GM23248 (cell line): ENCODE measurements around the gene VSX1. TPM values are rescaled to one million over a fixed set of nuclear protein-coding genes. Genes with fewer than 3 reads are reported as not detected.

Experiments
- DNase-seq: peaks from one replicate; pipeline ENCODE4 v3.0.0-alpha.2; 2015
- H2AFZ ChIP-seq: fragments of 200-600 bp; sonication (generic); 2 replicates; pipeline ENCODE4 v1.6.1; 2016; ENCODE audit warnings: antibody characterized with exemption
- H3F3A ChIP-seq: fragments of 200-600 bp; sonication (generic); 2 replicates; pipeline ENCODE4 v1.6.1; 2016; ENCODE audit warnings: mild to moderate bottlenecking, antibody characterized with exemption, mixed run types; ENCODE audit not compliant: insufficient read depth
- H3K27ac ChIP-seq: fragments of 200-600 bp; sonication (generic); 2 replicates; pipeline ENCODE4 v1.5.1; 2016; ENCODE audit warnings: mild to moderate bottlenecking
- H3K27me3 ChIP-seq: fragments of 200-600 bp; sonication (generic); replicated peaks from 2 replicates; pipeline ENCODE4 v1.6.1; 2016; ENCODE audit warnings: mild to moderate bottlenecking; ENCODE audit not compliant: insufficient read depth
- H3K36me3 ChIP-seq: fragments of 200-600 bp; sonication (generic); 2 replicates; pipeline ENCODE4 v1.6.1; 2016; ENCODE audit warnings: low read depth, mild to moderate bottlenecking
- H3K4me1 ChIP-seq: fragments of 200-600 bp; sonication (generic); 2 replicates; pipeline ENCODE4 v1.6.1; 2016; ENCODE audit warnings: mild to moderate bottlenecking; ENCODE audit not compliant: insufficient read depth
- H3K4me2 ChIP-seq: fragments of 200-600 bp; sonication (generic); one replicate; pipeline ENCODE4 v1.6.1; 2016; ENCODE audit warnings: mild to moderate bottlenecking; ENCODE audit not compliant: unreplicated experiment
- H3K4me3 ChIP-seq: fragments of 200-600 bp; sonication (generic); 2 replicates; pipeline ENCODE4 v1.5.1; 2016; ENCODE audit warnings: mild to moderate bottlenecking
- H3K79me2 ChIP-seq: fragments of 200-600 bp; sonication (generic); 2 replicates; pipeline ENCODE4 v1.6.1; 2016; ENCODE audit warnings: mild to moderate bottlenecking; ENCODE audit not compliant: insufficient read depth
- H3K9ac ChIP-seq: fragments of 200-600 bp; sonication (generic); 2 replicates; pipeline ENCODE4 v1.6.1; 2016; ENCODE audit warnings: mild to moderate bottlenecking
- H3K9me2 ChIP-seq: fragments of 200-600 bp; sonication (generic); 2 replicates; pipeline ENCODE4 v1.6.1; 2016; ENCODE audit warnings: mixed run types, mild to moderate bottlenecking, moderate library complexity; ENCODE audit not compliant: insufficient read depth
- H3K9me3 ChIP-seq: fragments of 200-600 bp; sonication (generic); one replicate; pipeline ENCODE4 v1.6.1; 2017; ENCODE audit warnings: low read depth
- H4K20me1 ChIP-seq: fragments of 200-600 bp; sonication (generic); 2 replicates; pipeline ENCODE4 v1.6.0; 2016; ENCODE audit not compliant: insufficient read depth
- EZH2 ChIP-seq: fragments of 200-600 bp; sonication (generic); IDR thresholded peaks from 2 replicates; pipeline ENCODE4 v1.6.1; 2018; ENCODE audit warnings: antibody characterized with exemption, mild to moderate bottlenecking; ENCODE audit not compliant: insufficient read depth, poor library complexity, severe bottlenecking
- EZH2phosphoT487 ChIP-seq: fragments of 200-600 bp; sonication (generic); IDR thresholded peaks from 2 replicates; pipeline ENCODE4 v1.6.1; 2018; ENCODE audit warnings: antibody characterized with exemption, moderate library complexity, mild to moderate bottlenecking, low read depth; ENCODE audit not compliant: insufficient read depth
- WGBS, 2 experiments: methylation state at CpG; one replicate each; pipeline ENCODE4 v1.1.6; 2015 to 2017; ENCODE audit warnings: low lambda C conversion rate in 2 of 2, low coverage in 1 of 2; ENCODE audit errors: missing lambda C conversion rate in 2 of 2; 5-methylcytosine and 5-hydroxymethylcytosine counted together
- in situ Hi-C: fragments of 300-500 bp; cut with MboI; formaldehyde crosslinking; loops from 2 replicates; pipeline ENCODE4 v1.15.0; 2020
- polyA plus RNA-seq: library from polyadenylated mRNA; unstranded; fragments of >200 nt; fragmentation: Nextera tagmentation; extraction: Ambion mirVana; gene quantifications from 2 replicates; pipeline ENCODE4 v1.2.1, GENCODE V29; 2016
- total RNA-seq: library from RNA; depleted of rRNA; stranded (reverse); fragments of >200 nt; shearing (Covaris generic); gene quantifications from 2 replicates; pipeline ENCODE4 v1.2.3, GENCODE V29; 2014

The VSX1 gene
- total and polyA plus RNA-seq, 2 experiments from 2014 or later: not detected

DNA sequence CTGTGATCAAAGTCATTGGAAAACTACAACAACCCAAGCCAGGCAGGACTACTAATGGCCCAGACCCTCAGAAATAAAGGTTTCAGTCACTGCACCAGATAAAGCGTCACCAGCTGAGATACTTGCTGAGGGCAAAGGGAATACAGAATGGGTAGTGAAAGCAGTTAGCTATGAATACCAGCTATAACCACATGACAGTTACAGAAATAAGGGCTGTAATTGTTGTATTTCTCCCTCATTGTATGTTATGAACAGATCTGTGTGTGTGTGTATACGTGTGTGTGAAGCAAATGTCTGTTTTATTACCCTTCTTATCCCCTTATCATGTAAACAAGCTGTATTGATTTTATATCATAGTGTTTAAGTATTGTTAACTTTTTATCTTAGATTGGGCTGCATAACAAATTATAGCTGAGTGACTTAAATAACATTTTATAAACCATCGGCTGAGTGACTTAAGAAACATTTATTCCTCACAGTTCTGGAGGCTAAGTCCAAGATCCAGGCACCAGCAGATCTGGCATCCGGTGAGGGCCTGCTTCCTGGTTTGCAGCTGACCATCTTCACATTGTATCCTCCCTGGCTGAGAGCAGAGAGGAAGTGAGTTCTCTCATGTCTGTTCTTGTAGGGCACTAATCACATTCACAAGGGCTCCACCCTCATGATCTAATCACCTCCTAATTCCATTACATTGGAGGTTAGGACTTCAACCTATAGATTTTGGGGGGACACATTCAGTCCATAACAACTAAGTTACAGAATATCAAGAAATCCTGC lies 46.0 kb upstream of the VSX1 start:
- no peak for DNase-seq
- TF ChIP-seq EZH2phosphoT487: no peak
- TF ChIP-seq EZH2: no peak
- in situ Hi-C loops: loop anchor here (10.0 kb wide), 1 partner anchor 57 kb away; no protein-coding TSS in a partner anchor
- Histone ChIP-seq H3K79me2 (no peaks in the 10 kb centered on the region), H3K36me3 (no peaks in the 10 kb centered on the region), H3K9me2 (no peaks in the 10 kb centered on the region), H2AFZ (no peak overlapping the region), H3K27me3 (peaks cover 17% of the 10 kb centered on the region; the same call in 1 of the 2 replicates), H3K9me3 (no peaks in the 10 kb centered on the region), H3F3A (no peaks in the 10 kb centered on the region), H3K4me2 (no peak overlapping the region), H3K9ac (no peak overlapping the region), H3K27ac (no peak overlapping the region), H4K20me1 (no peaks in the 10 kb centered on the region), H3K4me3 (no peak overlapping the region), H3K4me1 (no peaks in the 10 kb centered on the region)
- 73 to 77% methylated on average over 4 of the region's 4 CpGs for WGBS, 2 experiments

DNA sequence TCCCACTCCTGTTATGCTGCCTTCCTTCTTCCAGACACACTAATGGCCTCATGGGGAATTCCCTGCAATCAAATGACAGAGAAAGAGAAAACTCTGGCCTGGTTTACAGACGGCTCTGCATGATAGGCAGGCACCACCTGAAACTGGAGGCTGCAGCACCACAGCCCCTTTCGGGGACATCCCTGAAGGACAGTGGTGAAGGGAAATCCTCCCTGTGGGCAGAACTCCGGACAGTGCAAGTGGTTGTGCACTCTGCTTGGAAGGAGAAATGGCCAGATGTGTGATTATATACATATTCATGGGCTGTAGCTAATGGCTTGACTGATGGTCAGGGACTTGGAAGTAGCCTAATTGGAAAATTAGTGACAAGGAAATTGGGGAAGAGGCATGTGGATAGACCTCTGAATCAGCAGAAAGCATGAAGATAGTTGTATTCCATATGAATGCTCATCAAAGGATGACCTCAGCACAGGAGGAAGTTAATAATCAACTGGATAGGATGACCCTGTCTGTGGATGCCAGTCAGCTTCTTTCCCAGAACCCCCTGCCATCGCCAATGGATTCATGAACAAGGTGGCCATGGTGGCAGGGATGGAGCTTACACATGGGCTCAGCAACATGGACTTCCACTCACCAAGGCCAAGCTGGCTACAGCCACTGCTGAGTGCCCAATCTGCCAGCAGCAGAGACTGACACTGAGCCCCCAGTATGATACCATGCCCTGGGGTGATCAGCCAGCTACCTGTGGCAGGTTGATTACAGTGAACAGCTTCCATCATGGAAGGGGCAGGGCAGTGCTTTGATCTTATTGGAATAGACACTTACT lies 44.5 kb upstream of the VSX1 start:
- Histone ChIP-seq H3K36me3 (no peaks in the 10 kb centered on the region), H3K79me2 (no peaks in the 10 kb centered on the region), H3K4me1 (no peaks in the 10 kb centered on the region), H2AFZ (no peak overlapping the region), H3K9ac (no peak overlapping the region), H3K27me3 (0 out of 2 replicates have a peak, but pooled peaks cover 20% of the 10 kb centered on the region), H3K4me2 (no peak overlapping the region), H4K20me1 (no peaks in the 10 kb centered on the region), H3F3A (no peaks in the 10 kb centered on the region), H3K9me2 (no peaks in the 10 kb centered on the region), H3K27ac (no peak overlapping the region), H3K9me3 (no peaks in the 10 kb centered on the region), H3K4me3 (no peak overlapping the region)
- in situ Hi-C loops: loop anchor here (10.0 kb wide), 1 partner anchor 58 kb away; no protein-coding TSS in a partner anchor
- TF ChIP-seq EZH2phosphoT487: no peak
- TF ChIP-seq EZH2: no peak
- 57 to 63% methylated on average over 4 of the region's 4 CpGs for WGBS, 2 experiments
- DNase-seq: no peak

DNA sequence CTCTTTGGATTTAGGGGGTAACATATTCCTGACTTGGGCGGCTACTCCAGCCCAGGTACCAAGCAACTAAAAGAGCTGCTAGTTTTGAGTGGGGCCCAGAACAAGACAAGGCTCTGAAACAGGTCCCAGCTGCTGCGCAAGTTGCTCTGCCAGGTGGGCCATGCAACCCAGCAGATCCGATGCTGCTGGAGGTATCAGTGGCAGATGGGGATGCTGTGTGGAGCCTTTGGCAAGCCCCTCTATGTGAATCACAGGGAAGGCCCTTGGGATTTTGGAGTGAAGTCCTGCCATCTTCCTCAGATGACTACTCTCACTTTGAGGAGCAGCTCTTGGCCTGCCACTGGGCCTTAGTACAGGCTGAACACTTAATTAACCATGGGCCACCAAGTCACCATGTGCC lies 43.7 kb upstream of the VSX1 start:
- Histone ChIP-seq H3K4me2 (no peak overlapping the region), H3K79me2 (no peaks in the 10 kb centered on the region), H3K9me2 (no peaks in the 10 kb centered on the region; the same call in 1 of the 2 replicates), H3K4me1 (no peaks in the 10 kb centered on the region), H3K9me3 (no peaks in the 10 kb centered on the region), H4K20me1 (no peaks in the 10 kb centered on the region), H3F3A (no peaks in the 10 kb centered on the region), H3K4me3 (no peak overlapping the region), H3K9ac (no peak overlapping the region), H3K27me3 (0 out of 2 replicates have a peak, but pooled peaks cover 27% of the 10 kb centered on the region), H3K27ac (no peak overlapping the region), H3K36me3 (no peaks in the 10 kb centered on the region), H2AFZ (no peak overlapping the region)
- in situ Hi-C loops: loop anchor here (10.0 kb wide), 1 partner anchor 59 kb away; no protein-coding TSS in a partner anchor
- no peak for DNase-seq
- TF ChIP-seq EZH2phosphoT487 (no peak), EZH2 (no peak)
- WGBS, 2 experiments: 59 to 63% methylated on average over 3 of the region's 3 CpGs

DNA sequence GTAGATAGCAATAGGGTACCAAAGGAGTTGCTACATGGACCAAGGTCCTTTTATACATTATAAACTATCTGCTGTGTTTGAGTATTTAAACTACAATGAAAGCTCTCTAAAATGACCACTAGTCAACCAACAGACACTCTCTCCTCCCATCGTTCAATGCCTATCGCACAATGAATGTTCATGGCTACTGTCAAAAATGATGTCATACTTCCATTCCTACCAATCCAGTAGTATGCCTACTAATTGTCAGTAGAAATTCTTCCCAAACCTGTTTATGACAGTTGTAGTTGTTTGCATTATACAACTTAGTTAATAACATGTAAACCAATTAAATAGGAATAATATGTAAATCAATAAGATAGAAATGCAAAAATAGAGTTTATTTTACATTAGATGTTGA lies 39.0 kb upstream of the VSX1 start:
- peaks cover 54% of the 10 kb centered on the region for H3K27me3 ChIP-seq
- no peaks in the 10 kb centered on the region for H3K9me3 ChIP-seq
- H3K27ac ChIP-seq: no peak overlapping the region
- H3K79me2 ChIP-seq: no peaks in the 10 kb centered on the region
- H3K4me2 ChIP-seq: no peak overlapping the region
- no peaks in the 10 kb centered on the region for H3K36me3 ChIP-seq
- in situ Hi-C loops: loop anchor here (10.0 kb wide), 1 partner anchor 64 kb away; no protein-coding TSS in a partner anchor
- H3K9ac ChIP-seq: no peak overlapping the region
- no peaks in the 10 kb centered on the region for H4K20me1 ChIP-seq
- H3K4me1 ChIP-seq: no peaks in the 10 kb centered on the region
- H2AFZ ChIP-seq: no peak overlapping the region
- no peak for DNase-seq
- WGBS, 2 experiments: 87 to 92% methylated on average over 2 of the region's 2 CpGs
- no peak overlapping the region for H3K4me3 ChIP-seq
- no peaks in the 10 kb centered on the region for H3F3A ChIP-seq
- no peaks in the 10 kb centered on the region; the same call in 1 of the 2 replicates for H3K9me2 ChIP-seq
- no peak for TF ChIP-seq EZH2phosphoT487
